DND-41 (cell line): ENCODE data around the gene ZBTB8A.

ENCODE experiments used
- ATAC-seq: fragments of 200-7000 bp; cut with Tn5 transposase; 3 replicates; pipeline ENCODE4 v1.9.1; 2021; ENCODE audit warnings: low read depth; ENCODE audit not compliant: insufficient read depth
- DNase-seq: peaks from one replicate; pipeline ENCODE4 v3.0.0-alpha.2; 2020
- H2AFZ ChIP-seq: 2 replicates; pipeline ENCODE4 v1.6.0; 2012; ENCODE audit warnings: low read depth, low read length
- H3K27ac ChIP-seq: 2 replicates; pipeline ENCODE4 v1.5.1; 2012; ENCODE audit warnings: low read length, inconsistent platforms
- H3K27me3 ChIP-seq: fragments of 200-600 bp; sonication (generic); 2 replicates; pipeline ENCODE4 v1.6.0; 2012; ENCODE audit warnings: low read length, mild to moderate bottlenecking, inconsistent platforms; ENCODE audit not compliant: insufficient read depth, poor library complexity
- H3K36me3 ChIP-seq: 2 replicates; pipeline ENCODE4 v1.5.1; 2012; ENCODE audit warnings: low read length, inconsistent platforms; ENCODE audit not compliant: insufficient read depth
- H3K4me1 ChIP-seq: 2 replicates; pipeline ENCODE4 v1.5.1; 2012; ENCODE audit warnings: mild to moderate bottlenecking, low read length; ENCODE audit not compliant: insufficient read depth
- H3K4me2 ChIP-seq: 2 replicates; pipeline ENCODE4 v1.6.0; 2012; ENCODE audit warnings: mild to moderate bottlenecking, moderate library complexity, low read length, inconsistent platforms; ENCODE audit not compliant: insufficient read depth
- H3K4me3 ChIP-seq, 2 experiments: fragments of 200-600 bp in 1 of 2; shearing (Covaris generic) in 1 of 2; 2 replicates each; pipeline ENCODE4 v1.5.1; 2012 to 2016; ENCODE audit warnings: inconsistent platforms in 2 of 2, low read length in 2 of 2, mild to moderate bottlenecking in 2 of 2, low read depth in 1 of 2, moderate library complexity in 1 of 2
- H3K79me2 ChIP-seq: 2 replicates; pipeline ENCODE4 v1.6.0; 2012; ENCODE audit warnings: low read length, inconsistent platforms; ENCODE audit not compliant: insufficient read depth
- H3K9ac ChIP-seq: 2 replicates; pipeline ENCODE4 v1.6.0; 2012; ENCODE audit warnings: low read depth, mild to moderate bottlenecking, inconsistent platforms, low read length, moderate library complexity
- H3K9me3 ChIP-seq: 2 replicates; pipeline ENCODE4 v1.5.1; 2012; ENCODE audit warnings: low read length, moderate library complexity, mild to moderate bottlenecking, inconsistent platforms; ENCODE audit not compliant: insufficient read depth, severe bottlenecking
- H4K20me1 ChIP-seq: 2 replicates; pipeline ENCODE4 v1.6.0; 2012; ENCODE audit warnings: low read length; ENCODE audit not compliant: insufficient read depth
- EZH2 ChIP-seq: IDR thresholded peaks from 3 replicates; pipeline ENCODE4 v1.6.1; 2012; ENCODE audit warnings: borderline replicate concordance, low read depth, mild to moderate bottlenecking, moderate library complexity, low read length, inconsistent platforms; ENCODE audit not compliant: severe bottlenecking
- TF ChIP-seq, protein P1 (sequence below): IDR thresholded peaks from 2 replicates; pipeline ENCODE4 v1.5.1; 2012; ENCODE audit warnings: borderline replicate concordance, low read length, moderate library complexity, mild to moderate bottlenecking; ENCODE audit not compliant: poor library complexity, severe bottlenecking; ENCODE audit errors: extremely low read depth

The ZBTB8A gene

DNA sequence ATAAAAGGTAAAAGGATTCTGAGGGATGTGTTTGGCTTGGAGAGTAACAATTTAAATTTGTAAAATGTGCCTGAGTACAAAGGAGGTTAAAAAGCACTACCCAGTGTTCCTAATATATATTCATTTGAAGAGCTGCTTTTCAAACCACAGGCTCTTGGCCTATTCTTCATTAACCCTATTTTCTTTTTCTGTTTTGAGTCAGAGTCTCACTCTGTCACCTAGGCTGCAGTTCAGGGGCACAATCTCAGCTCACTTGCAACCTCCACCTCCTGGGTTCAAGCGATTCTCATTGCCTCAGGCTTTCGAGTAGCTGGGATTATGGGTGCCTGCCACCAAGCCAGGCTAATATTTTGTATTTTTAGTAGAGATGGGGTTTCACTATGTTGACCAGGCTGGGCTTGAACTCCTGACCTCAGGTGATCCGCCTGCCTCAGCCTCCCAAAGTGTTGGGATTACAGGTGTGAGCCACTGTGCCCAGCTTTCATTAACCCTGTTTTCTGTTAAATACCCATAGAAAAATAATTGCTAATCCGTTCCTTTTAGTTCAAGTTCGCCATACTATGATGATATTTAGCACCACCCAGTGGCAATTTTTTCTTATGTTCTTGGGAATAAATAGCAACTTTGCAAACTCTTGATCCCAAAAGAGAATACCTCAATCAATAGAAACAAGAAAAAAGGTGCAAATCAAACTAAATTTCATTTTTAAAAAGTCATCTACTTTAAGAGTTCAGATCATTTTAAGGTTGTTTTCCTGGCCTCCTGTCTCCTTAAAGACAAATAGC, 80.7 kb downstream of the ZBTB8A start:
- Histone ChIP-seq H3K4me1 (peaks cover 19% of the 10 kb centered on the region), H3K4me2 (no peak overlapping the region), H3K27ac (no peak overlapping the region), H3K36me3 (peaks cover 8% of the 10 kb centered on the region; the same call in 1 of the 2 replicates), H4K20me1 (no peaks in the 10 kb centered on the region), H3K27me3 (no peaks in the 10 kb centered on the region), H3K79me2 (no peaks in the 10 kb centered on the region), H3K9ac (no peak overlapping the region), H2AFZ (no peak overlapping the region), H3K4me3 (no peak overlapping the region), H3K9me3 (no peaks in the 10 kb centered on the region)
- DNase-seq (no peak), ATAC-seq (no peak)
- TF ChIP-seq, protein P1, sequence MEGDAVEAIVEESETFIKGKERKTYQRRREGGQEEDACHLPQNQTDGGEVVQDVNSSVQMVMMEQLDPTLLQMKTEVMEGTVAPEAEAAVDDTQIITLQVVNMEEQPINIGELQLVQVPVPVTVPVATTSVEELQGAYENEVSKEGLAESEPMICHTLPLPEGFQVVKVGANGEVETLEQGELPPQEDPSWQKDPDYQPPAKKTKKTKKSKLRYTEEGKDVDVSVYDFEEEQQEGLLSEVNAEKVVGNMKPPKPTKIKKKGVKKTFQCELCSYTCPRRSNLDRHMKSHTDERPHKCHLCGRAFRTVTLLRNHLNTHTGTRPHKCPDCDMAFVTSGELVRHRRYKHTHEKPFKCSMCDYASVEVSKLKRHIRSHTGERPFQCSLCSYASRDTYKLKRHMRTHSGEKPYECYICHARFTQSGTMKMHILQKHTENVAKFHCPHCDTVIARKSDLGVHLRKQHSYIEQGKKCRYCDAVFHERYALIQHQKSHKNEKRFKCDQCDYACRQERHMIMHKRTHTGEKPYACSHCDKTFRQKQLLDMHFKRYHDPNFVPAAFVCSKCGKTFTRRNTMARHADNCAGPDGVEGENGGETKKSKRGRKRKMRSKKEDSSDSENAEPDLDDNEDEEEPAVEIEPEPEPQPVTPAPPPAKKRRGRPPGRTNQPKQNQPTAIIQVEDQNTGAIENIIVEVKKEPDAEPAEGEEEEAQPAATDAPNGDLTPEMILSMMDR = peak; percentile 22
- no peak for TF ChIP-seq EZH2

DNA sequence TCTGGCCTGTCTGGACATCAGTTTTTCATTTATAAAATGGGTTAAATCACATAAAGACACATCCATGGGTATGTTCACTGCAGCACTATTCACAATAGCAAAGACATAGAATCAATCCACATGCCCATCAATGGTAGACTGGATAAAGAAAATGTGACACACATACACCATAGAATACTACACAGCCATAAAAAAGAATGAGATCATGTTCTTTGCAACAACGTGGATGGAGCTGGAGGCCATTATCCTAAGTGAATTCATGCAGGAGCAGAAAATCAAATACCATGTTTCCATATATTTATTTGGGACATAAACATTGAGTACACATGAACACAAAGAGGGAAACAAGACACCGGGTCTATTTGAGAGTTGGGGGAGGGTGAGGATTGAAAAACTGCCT, 83.0 kb downstream of the ZBTB8A start:
- Histone ChIP-seq H2AFZ (no peak overlapping the region), H3K4me3 (no peak overlapping the region), H3K4me1 (peaks cover 19% of the 10 kb centered on the region), H3K27me3 (no peaks in the 10 kb centered on the region), H3K36me3 (peaks cover 15% of the 10 kb centered on the region; the same call in 1 of the 2 replicates), H3K9me3 (no peaks in the 10 kb centered on the region), H4K20me1 (no peaks in the 10 kb centered on the region), H3K4me2 (no peak overlapping the region), H3K9ac (no peak overlapping the region), H3K79me2 (no peaks in the 10 kb centered on the region), H3K27ac (no peak overlapping the region)
- ATAC-seq = no peak
- no peak for DNase-seq
- TF ChIP-seq EZH2 = no peak
- TF ChIP-seq, protein P1 = no peak

DNA sequence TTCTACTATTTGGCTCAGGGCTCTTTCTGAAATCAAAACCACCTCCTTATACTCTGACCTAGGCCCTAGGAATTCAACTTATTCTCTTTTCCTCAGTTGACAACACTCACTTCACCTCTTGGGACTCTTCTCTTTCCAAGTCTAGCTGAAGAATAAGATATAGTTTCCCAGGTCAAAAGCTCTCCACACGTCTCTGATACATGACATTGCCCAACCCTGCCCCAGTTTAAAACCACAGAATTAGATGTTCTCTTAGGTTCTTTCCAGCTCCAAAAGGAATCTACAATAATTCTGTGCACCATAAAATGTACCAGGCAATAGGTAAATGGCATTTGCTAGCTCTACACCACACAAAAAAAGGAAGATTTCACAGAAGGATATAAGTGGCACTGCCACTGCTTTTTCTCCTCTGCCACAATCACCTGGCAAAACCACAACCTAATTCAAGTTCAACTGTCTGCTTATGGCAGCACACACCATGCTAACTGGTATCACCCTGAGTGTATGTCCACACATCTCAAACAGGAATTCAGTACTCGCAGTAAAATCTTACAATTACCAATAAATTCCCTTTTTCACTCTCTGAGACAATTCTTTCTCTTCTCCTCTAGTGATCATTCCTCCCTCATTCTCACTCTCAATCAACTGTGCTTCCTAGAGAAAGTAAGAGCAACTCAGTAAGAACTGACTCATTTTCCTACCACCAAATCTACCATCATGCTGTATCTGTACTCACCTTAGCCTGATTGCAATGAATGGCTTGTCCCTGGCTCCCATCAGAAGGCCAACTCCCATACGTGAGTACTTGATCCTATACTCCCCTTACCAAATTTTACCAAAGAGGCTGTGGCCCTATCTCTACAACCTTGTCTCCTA, 83.8 kb downstream of the ZBTB8A start:
- no peak overlapping the region; the same call in 1 of the 2 replicates for H3K9ac ChIP-seq
- no peak overlapping the region for H3K4me3 ChIP-seq
- ATAC-seq (peak; percentile 87), DNase-seq (peak; percentile 38)
- H3K27me3 ChIP-seq = no peaks in the 10 kb centered on the region
- peaks cover 22% of the 10 kb centered on the region; the same call in 1 of the 2 replicates for H3K36me3 ChIP-seq
- TF ChIP-seq, protein P1 = no peak
- no peak for TF ChIP-seq EZH2
- no peak overlapping the region for H3K4me2 ChIP-seq
- no peak overlapping the region for H2AFZ ChIP-seq
- no peaks in the 10 kb centered on the region for H4K20me1 ChIP-seq
- no peaks in the 10 kb centered on the region for H3K9me3 ChIP-seq
- peak overlapping the region; percentile 60 for H3K27ac ChIP-seq
- peaks cover 19% of the 10 kb centered on the region for H3K4me1 ChIP-seq
- H3K79me2 ChIP-seq = no peaks in the 10 kb centered on the region
